Esophagus squamous epithelium (tissue), 5 donors: ENCODE results near the gene ROR1. TPM values are rescaled to one million over a fixed set of nuclear protein-coding genes. Genes with fewer than 3 reads are reported as not detected.

Source experiments
- DNase-seq: peaks from one replicate; lab custom pipeline; 2025; lab: John Stamatoyannopoulos, UW
- H3K27ac ChIP-seq, 4 donors: fragments of 200-600 bp; sonication (generic); one replicate each; pipeline ENCODE4 v1.5.1; 2016 to 2019; ENCODE audit warnings: mild to moderate bottlenecking in 1 of 4
- H3K27me3 ChIP-seq, 4 donors: fragments of 200-600 bp; sonication (generic); 1 replicate in 3 of 4; 2 replicates in 1 of 4; pipeline versions ENCODE4 v1.5.1 to v1.6.0; 2017 to 2021; ENCODE audit warnings: antibody characterized with exemption in 1 of 4
- H3K36me3 ChIP-seq, 3 donors: fragments of 200-600 bp; sonication (generic); one replicate each; pipeline ENCODE4 v1.5.1; 2016 to 2019
- H3K4me1 ChIP-seq, 3 donors: fragments of 200-600 bp; sonication (generic); one replicate each; pipeline ENCODE4 v1.5.1; 2017 to 2019
- H3K4me3 ChIP-seq, 4 donors: fragments of 200-600 bp; sonication (generic); 1 replicate in 3 of 4; 2 replicates in 1 of 4; pipeline ENCODE4 v1.5.1; 2016 to 2019; ENCODE audit warnings: mild to moderate bottlenecking in 2 of 4, moderate library complexity in 1 of 4
- H3K9me3 ChIP-seq, 3 donors: fragments of 200-600 bp; sonication (generic); one replicate each; pipeline ENCODE4 v1.5.1; 2016 to 2019
- POLR2A ChIP-seq, 4 donors: fragments of 450-650 bp; IDR thresholded peaks; one replicate each; pipeline ENCODE4 v1.6.1; 2017; ENCODE audit warnings: antibody characterized with exemption in 4 of 4, mild to moderate bottlenecking in 4 of 4, moderate library complexity in 3 of 4
- WGBS, 2 donors: methylation state at CpG; one replicate each; pipeline ENCODE4 v1.1.5; 2018; 5-methylcytosine and 5-hydroxymethylcytosine counted together
- intact Hi-C: fragments of 100-400 bp; cut with DNase I; formaldehyde crosslinking; loops from one replicate; pipeline ENCODE4 v1.15.0; 2022
- total RNA-seq, 4 donors: library from RNA; depleted of rRNA; stranded (reverse); fragments of >200 nt; gene quantifications; one replicate each; pipeline ENCODE4 v1.1.0, GENCODE V29; 2016
- TF ChIP-seq, protein P1 (sequence below), 6 experiments: fragments of 450-650 bp in 4 of 6; fragments of 200-600 bp in 2 of 6; sonication (generic) in 2 of 6; IDR thresholded peaks; one replicate each; pipeline ENCODE4 v1.5.1; 2016 to 2019; ENCODE audit warnings: antibody characterized with exemption in 6 of 6, mild to moderate bottlenecking in 4 of 6, moderate library complexity in 4 of 6
- donor health status: DM: yes; HTN: yes; CAD: no.

Gene ROR1
- total RNA-seq, 4 donors from 2014 or later: 6.6 to 15.3 (median 9.4) TPM

DNA sequence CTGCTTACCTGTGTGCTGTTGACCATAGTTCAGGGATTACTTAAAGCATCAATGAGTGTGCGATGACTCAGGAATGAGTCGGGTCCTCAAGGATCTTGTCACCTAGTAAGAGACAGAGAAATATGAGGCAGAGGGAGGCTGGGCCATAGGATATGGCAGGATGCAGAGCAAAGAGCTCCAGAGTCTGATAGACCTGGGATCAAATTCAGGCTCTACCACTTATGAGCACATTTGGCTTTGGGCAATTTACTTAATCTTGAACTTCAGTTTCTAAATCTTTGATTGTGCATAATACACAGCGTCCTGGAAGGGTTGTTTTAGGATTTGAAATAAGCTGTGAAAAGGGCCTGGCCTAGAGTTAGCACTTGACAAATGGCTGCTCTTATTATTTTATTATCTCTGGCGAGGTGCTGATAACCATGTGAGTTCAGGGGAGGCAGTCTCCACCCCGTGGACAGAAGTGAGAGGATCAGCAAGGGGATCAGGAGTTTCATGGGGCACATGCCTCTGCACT lies 94.5 kb downstream of the ROR1 start:
- no peak overlapping the region for H3K4me3 ChIP-seq
- no peaks in the 10 kb centered on the region for H3K36me3 ChIP-seq
- H3K4me1 ChIP-seq: peaks cover 0 to 99% (median 30%) of the 10 kb centered on the region in 3 donors
- no peak for TF ChIP-seq POLR2A (IDR thresholded peaks at IDR 0.05)
- TF ChIP-seq, protein P1, sequence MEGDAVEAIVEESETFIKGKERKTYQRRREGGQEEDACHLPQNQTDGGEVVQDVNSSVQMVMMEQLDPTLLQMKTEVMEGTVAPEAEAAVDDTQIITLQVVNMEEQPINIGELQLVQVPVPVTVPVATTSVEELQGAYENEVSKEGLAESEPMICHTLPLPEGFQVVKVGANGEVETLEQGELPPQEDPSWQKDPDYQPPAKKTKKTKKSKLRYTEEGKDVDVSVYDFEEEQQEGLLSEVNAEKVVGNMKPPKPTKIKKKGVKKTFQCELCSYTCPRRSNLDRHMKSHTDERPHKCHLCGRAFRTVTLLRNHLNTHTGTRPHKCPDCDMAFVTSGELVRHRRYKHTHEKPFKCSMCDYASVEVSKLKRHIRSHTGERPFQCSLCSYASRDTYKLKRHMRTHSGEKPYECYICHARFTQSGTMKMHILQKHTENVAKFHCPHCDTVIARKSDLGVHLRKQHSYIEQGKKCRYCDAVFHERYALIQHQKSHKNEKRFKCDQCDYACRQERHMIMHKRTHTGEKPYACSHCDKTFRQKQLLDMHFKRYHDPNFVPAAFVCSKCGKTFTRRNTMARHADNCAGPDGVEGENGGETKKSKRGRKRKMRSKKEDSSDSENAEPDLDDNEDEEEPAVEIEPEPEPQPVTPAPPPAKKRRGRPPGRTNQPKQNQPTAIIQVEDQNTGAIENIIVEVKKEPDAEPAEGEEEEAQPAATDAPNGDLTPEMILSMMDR (IDR thresholded peaks at IDR 0.05): peak in 1 of 6 experiments; percentile 5
- DNase-seq: no peak
- H3K9me3 ChIP-seq: no peaks in the 10 kb centered on the region
- no peaks in the 10 kb centered on the region for H3K27me3 ChIP-seq
- H3K27ac ChIP-seq: peak overlapping the region in 3 of 4 donors; percentile 13 to 61 (median 59)
- intact Hi-C loops: no loop called here
- WGBS, 2 donors: 28 to 31% methylated on average over 5 of the region's 5 CpGs

DNA sequence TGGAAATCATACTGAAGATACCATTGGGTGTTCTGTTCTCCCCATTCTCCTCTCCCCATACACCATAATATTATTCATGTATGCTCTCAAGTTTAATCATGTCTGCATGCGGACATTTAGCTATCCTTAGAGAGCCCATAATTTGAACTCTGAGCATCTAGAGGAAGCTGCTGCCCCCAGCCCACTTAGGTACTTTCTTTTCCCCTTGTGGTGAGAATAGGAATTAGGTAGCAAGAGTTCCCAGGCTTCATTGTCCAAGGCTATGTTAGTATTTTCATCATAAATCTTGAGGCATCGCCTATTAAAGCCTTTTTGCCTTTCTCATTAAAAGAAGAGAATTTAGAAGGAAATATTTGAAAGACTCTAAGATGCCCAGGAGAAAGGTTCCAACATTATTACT lies 96.3 kb downstream of the ROR1 start:
- intact Hi-C loops: no loop called here
- DNase-seq: no peak
- no peaks in the 10 kb centered on the region for H3K27me3 ChIP-seq
- H3K4me3 ChIP-seq: no peak overlapping the region
- no peaks in the 10 kb centered on the region for H3K36me3 ChIP-seq
- H3K9me3 ChIP-seq: no peaks in the 10 kb centered on the region
- H3K27ac ChIP-seq: no peak overlapping the region
- 87 to 93% methylated on average over 2 of the region's 2 CpGs for WGBS, 2 donors
- peaks cover 0 to 99% (median 31%) of the 10 kb centered on the region in 3 donors for H3K4me1 ChIP-seq
- TF ChIP-seq, protein P1 (IDR thresholded peaks at IDR 0.05): peak in 2 of 6 experiments; percentile 10 to 26
- TF ChIP-seq POLR2A (IDR thresholded peaks at IDR 0.05): no peak

DNA sequence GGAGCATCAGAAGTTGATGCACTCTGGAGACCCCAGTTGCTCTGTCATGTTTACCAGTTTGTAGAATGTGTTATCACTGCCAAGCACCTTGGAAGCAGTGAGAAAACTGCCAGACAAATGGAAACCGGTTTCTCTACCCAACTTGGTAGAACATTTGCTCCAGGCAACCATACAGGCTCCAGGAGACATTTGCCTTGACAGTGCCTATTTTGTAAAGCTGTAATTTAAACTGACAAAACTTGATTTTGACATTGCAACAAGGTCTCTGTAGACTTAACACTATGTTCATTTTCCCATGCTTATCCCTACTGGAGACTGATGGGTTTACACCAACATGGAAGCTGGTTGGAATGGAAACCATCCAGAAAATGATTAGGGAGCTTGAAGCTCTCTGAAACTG lies 97.6 kb downstream of the ROR1 start:
- peak overlapping the region in 2 of 4 donors; percentile 22 to 42 for H3K27ac ChIP-seq
- intact Hi-C loops: no loop called here
- H3K4me3 ChIP-seq: no peak overlapping the region
- no peak for DNase-seq
- H3K4me1 ChIP-seq: peaks cover 0 to 91% (median 33%) of the 10 kb centered on the region in 3 donors
- H3K36me3 ChIP-seq: no peaks in the 10 kb centered on the region
- no peak for TF ChIP-seq POLR2A (IDR thresholded peaks at IDR 0.05)
- TF ChIP-seq, protein P1 (IDR thresholded peaks at IDR 0.05): peak in 2 of 6 experiments; percentile 23 to 35
- no peaks in the 10 kb centered on the region for H3K9me3 ChIP-seq
- H3K27me3 ChIP-seq: no peaks in the 10 kb centered on the region
- WGBS, 2 donors: 33 to 57% methylated on average over 1 of the region's 1 CpG

DNA sequence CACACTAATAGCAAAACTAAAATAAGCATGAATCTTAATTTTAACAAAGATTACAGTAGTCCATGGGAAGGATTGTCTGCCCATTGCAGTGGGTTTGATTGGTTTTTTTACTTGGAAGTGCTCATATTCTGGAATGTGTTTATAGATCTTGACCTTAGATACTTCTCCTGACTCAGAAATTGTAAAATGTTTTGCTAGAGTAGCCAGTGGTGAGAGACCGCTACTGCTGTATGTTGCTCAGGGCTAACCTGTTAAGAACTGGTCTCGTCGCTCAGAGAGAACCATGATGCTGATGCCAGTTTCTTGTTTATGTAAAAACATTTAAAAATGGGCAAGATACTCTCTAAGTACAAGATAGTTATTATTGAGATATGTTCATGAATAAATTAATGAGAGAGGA lies 99.9 kb downstream of the ROR1 start:
- TF ChIP-seq, protein P1 (IDR thresholded peaks at IDR 0.05): no peak
- no peak for TF ChIP-seq POLR2A (IDR thresholded peaks at IDR 0.05)
- Histone ChIP-seq H3K27ac (no peak overlapping the region), H3K4me3 (no peak overlapping the region), H3K27me3 (no peaks in the 10 kb centered on the region), H3K9me3 (no peaks in the 10 kb centered on the region), H3K4me1 (peaks cover 0 to 77% (median 27%) of the 10 kb centered on the region in 3 donors), H3K36me3 (no peaks in the 10 kb centered on the region)
- intact Hi-C loops: no loop called here
- DNase-seq: no peak
- WGBS, 2 donors: 87 to 95% methylated on average over 3 of the region's 3 CpGs

DNA sequence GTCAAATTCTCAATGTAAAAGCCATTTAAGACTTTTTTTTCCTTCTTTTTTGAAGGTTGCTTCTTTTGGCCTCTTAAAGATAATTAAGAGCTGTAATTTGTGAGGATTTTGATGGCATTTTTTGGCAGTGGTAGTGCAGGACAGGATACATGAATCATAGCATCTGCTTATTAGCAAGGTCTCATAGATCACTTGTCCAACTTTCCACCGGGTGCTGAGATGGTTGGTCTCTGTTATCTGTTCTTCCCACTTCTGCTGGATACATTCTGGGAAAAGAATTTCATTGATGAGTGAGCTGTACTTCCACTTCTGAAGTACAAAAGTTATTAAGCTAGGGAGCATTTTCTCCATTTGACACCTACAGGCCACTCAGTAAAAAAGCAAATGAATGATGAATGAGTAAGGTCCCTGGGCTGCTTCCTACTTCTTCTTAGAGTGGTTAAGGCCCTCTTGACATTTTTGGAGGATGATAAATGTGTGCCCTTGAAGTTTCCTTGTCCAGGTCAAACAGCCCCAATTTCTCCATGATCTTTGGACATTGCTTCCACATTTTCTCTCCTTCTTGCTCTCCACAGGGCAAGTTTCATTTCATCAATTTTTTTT lies 100.6 kb downstream of the ROR1 start:
- intact Hi-C loops: no loop called here
- H3K27me3 ChIP-seq: no peaks in the 10 kb centered on the region
- 7 to 33% methylated on average over 1 of the region's 1 CpG for WGBS, 2 donors
- H3K9me3 ChIP-seq: no peaks in the 10 kb centered on the region
- peaks cover 0 to 71% (median 27%) of the 10 kb centered on the region in 3 donors for H3K4me1 ChIP-seq
- H3K4me3 ChIP-seq: no peak overlapping the region
- TF ChIP-seq, protein P1 (IDR thresholded peaks at IDR 0.05): no peak
- TF ChIP-seq POLR2A (IDR thresholded peaks at IDR 0.05): no peak
- H3K36me3 ChIP-seq: no peaks in the 10 kb centered on the region
- no peak for DNase-seq
- H3K27ac ChIP-seq: peak overlapping the region in 1 of 4 donors; percentile 31
